ENCODE results near the gene BARHL1. TPM values are rescaled to one million over a fixed set of nuclear protein-coding genes. Genes with fewer than 3 reads are reported as not detected.

The BARHL1 gene
- polyA plus RNA-seq, 1 donor from 2014 or later, result not detected

- TF ChIP-seq EZH2 (IDR thresholded peaks at IDR 0.05; ENCODE audit: borderline replicate concordance, insufficient read depth, low read length, poor library complexity, severe bottlenecking) (no peak), MXI1 (conservative IDR thresholded peaks at IDR 0.05; ENCODE audit: poor library complexity, severe bottlenecking) (no peak), POLR2AphosphoS5 (IDR thresholded peaks at IDR 0.05) (no peak), REST (IDR thresholded peaks at IDR 0.05; ENCODE audit: borderline replicate concordance) (no peak), RAD21 (conservative IDR thresholded peaks at IDR 0.05) (no peak), EP300 (conservative IDR thresholded peaks at IDR 0.05; ENCODE audit: poor library complexity, severe bottlenecking) (no peak), TAF1 (IDR thresholded peaks at IDR 0.05; ENCODE audit: low read depth) (no peak), CTCF (IDR thresholded peaks at IDR 0.05; ENCODE audit: poor library complexity, severe bottlenecking) (no peak), SMC3 (conservative IDR thresholded peaks at IDR 0.05; ENCODE audit: poor library complexity) (no peak)
- Histone ChIP-seq H3K9ac (ENCODE audit: low read length) (no peak overlapping the region), H3K9me2 (ENCODE audit: insufficient read depth, low read length) (no peaks in the 10 kb centered on the region), H3K27ac (ENCODE audit: low read length) (no peak overlapping the region), H3F3A (ENCODE audit: insufficient read depth, low read length, poor library complexity, severe bottlenecking) (no peaks in the 10 kb centered on the region), H3K79me2 (replicated peaks; ENCODE audit: insufficient read depth, low read length) (no peaks in the 10 kb centered on the region), H2AFZ (ENCODE audit: low read depth, low read length) (no peak overlapping the region), H3K4me2 (ENCODE audit: low read length) (no peak overlapping the region), H3K9me3 (ENCODE audit: low read length) (no peaks in the 10 kb centered on the region), H3K4me3 (ENCODE audit: low read length) (no peak overlapping the region), H4K20me1 (ENCODE audit: insufficient read depth) (no peaks in the 10 kb centered on the region), H3K27me3 (ENCODE audit: insufficient read depth, low read depth, low read length) (no peaks in the 10 kb centered on the region), H3K36me3 (ENCODE audit: insufficient read depth, low read length) (no peaks in the 10 kb centered on the region)
These were observed 41.4 kb upstream of the BARHL1 start for GRCh38 chr9:132541051-132541450.

- Histone ChIP-seq H3K9ac (ENCODE audit: low read length) (no peak overlapping the region), H3K4me3 (ENCODE audit: low read length) (no peak overlapping the region), H3K79me2 (replicated peaks; ENCODE audit: insufficient read depth, low read length) (no peaks in the 10 kb centered on the region), H3K27ac (ENCODE audit: low read length) (no peak overlapping the region), H3K4me2 (ENCODE audit: low read length) (no peak overlapping the region), H3K9me3 (ENCODE audit: low read length) (no peaks in the 10 kb centered on the region), H4K20me1 (ENCODE audit: insufficient read depth) (no peaks in the 10 kb centered on the region), H2AFZ (ENCODE audit: low read depth, low read length) (no peak overlapping the region), H3K27me3 (ENCODE audit: insufficient read depth, low read depth, low read length) (no peaks in the 10 kb centered on the region), H3F3A (ENCODE audit: insufficient read depth, low read length, poor library complexity, severe bottlenecking) (no peaks in the 10 kb centered on the region), H3K9me2 (ENCODE audit: insufficient read depth, low read length) (no peaks in the 10 kb centered on the region), H3K36me3 (ENCODE audit: insufficient read depth, low read length) (no peaks in the 10 kb centered on the region)
- TF ChIP-seq SMC3 (conservative IDR thresholded peaks at IDR 0.05; ENCODE audit: poor library complexity) (no peak), EZH2 (IDR thresholded peaks at IDR 0.05; ENCODE audit: borderline replicate concordance, insufficient read depth, low read length, poor library complexity, severe bottlenecking) (no peak), POLR2AphosphoS5 (IDR thresholded peaks at IDR 0.05) (no peak), TAF1 (IDR thresholded peaks at IDR 0.05; ENCODE audit: low read depth) (no peak), EP300 (conservative IDR thresholded peaks at IDR 0.05; ENCODE audit: poor library complexity, severe bottlenecking) (no peak), RAD21 (conservative IDR thresholded peaks at IDR 0.05) (no peak), MXI1 (conservative IDR thresholded peaks at IDR 0.05; ENCODE audit: poor library complexity, severe bottlenecking) (no peak), CTCF (IDR thresholded peaks at IDR 0.05; ENCODE audit: poor library complexity, severe bottlenecking) (no peak), REST (IDR thresholded peaks at IDR 0.05; ENCODE audit: borderline replicate concordance) (no peak)
These were observed 40.3 kb upstream of the BARHL1 start for GRCh38 chr9:132541870-132542830.

Measured in neural cell (in vitro differentiated cells).